ENCODE results near the gene PADI1.

DNA sequence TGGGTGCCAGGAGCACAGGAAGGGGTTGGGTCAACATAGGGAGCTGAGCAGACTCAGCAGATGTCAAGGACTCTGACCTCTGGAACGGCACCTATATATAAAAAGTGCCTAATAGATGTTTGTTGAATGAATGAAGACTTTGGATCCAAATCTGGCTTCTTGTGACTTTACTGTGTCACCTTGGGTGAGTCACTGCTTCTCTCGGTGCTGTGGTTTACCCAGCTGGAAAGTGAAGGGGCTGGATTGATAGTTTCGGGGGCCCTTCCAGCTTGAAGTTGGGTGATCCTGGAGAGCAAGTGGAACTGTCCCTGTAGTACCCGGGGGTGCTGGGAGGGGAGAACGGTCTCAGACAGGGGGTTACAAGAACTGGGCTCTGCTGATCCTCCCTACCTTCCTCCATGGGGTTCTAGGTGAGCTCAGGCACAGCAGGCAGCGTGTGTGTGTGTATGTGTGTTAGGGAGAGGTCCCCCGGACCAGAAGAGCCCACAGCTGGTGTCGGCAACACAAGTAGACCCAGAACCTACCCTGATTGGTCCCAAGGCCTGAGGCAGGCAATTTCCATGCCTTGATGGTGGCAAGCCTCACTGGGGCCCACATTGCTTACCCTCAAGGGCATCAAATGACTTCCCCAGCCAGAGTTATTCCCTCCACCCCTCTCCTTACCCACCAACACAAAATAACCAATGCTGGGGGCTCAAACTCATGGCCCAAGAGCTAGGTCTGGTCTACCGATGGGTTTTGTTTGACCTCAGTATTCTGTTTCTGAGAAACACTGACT lies 5.5 kb upstream of the PADI1 start:
- TF ChIP-seq CTCF (IDR thresholded peaks at IDR 0.05) (no peak), POLR2A (IDR thresholded peaks at IDR 0.05) (no peak)
